A673 (cell line): ENCODE measurements around the gene HELZ2. TPM values are rescaled to one million over a fixed set of nuclear protein-coding genes. Genes with fewer than 3 reads are reported as not detected.

Source experiments
- BruUV-seq: library from RNA; stranded (reverse); fragments of 400-500 nt; replicated peaks from 2 replicates; lab custom pipeline; 2021; lab: Mats Ljungman, UMichigan
- CTCF ChIA-PET: fragments of 300-600 bp; sonication (Branson Sonifier 250); formaldehyde crosslinking; loops from one replicate; lab custom pipeline; 2022; ENCODE audit warnings: antibody characterized with exemption; lab: Charles Lee
- POLR2A ChIA-PET: fragments of 300-600 bp; sonication (Branson Sonifier 250); formaldehyde crosslinking; loops from one replicate; lab custom pipeline; 2022; ENCODE audit warnings: antibody characterized with exemption; ENCODE audit not compliant: low non-redundant PET; lab: Charles Lee
- DNase-seq: peaks from one replicate; pipeline ENCODE4 v3.0.0-alpha.2; 2015; ENCODE audit warnings: low spot score
- H3K27ac ChIP-seq: fragments of 200-600 bp; sonication (generic); 2 replicates; pipeline ENCODE4 v1.5.1; 2016; ENCODE audit warnings: mixed run types, low read depth, mild to moderate bottlenecking, mixed read lengths, antibody characterized with exemption, low read length; ENCODE audit not compliant: poor library complexity, severe bottlenecking
- H3K27me3 ChIP-seq: fragments of 200-600 bp; sonication (generic); replicated peaks from 2 replicates; pipeline ENCODE4 v1.6.1; 2017; ENCODE audit warnings: mixed run types, low read depth, mild to moderate bottlenecking, mixed read lengths, antibody characterized with exemption, low read length; ENCODE audit not compliant: insufficient read depth, poor library complexity
- H3K36me3 ChIP-seq: fragments of 200-600 bp; sonication (generic); 2 replicates; pipeline ENCODE4 v1.6.1; 2016; ENCODE audit warnings: mixed run types, mild to moderate bottlenecking, mixed read lengths, antibody characterized with exemption, low read length; ENCODE audit not compliant: insufficient read depth, poor library complexity, severe bottlenecking
- H3K4me1 ChIP-seq: fragments of 200-600 bp; sonication (generic); 2 replicates; pipeline ENCODE4 v1.6.1; 2017; ENCODE audit warnings: mixed run types, mild to moderate bottlenecking, mixed read lengths, antibody characterized with exemption, low read length; ENCODE audit not compliant: insufficient read depth, poor library complexity, severe bottlenecking
- H3K4me3 ChIP-seq: fragments of 200-600 bp; sonication (generic); 2 replicates; pipeline ENCODE4 v1.5.1; 2016; ENCODE audit warnings: low read depth, mixed run types, mild to moderate bottlenecking, mixed read lengths, low read length; ENCODE audit not compliant: poor library complexity, severe bottlenecking
- H3K9me3 ChIP-seq: fragments of 200-600 bp; sonication (generic); 2 replicates; pipeline ENCODE4 v1.6.1; 2016; ENCODE audit warnings: mixed run types, low read depth, mild to moderate bottlenecking, mixed read lengths, antibody characterized with exemption, low read length; ENCODE audit not compliant: poor library complexity, severe bottlenecking
- EZH2 ChIP-seq: fragments of 200-600 bp; sonication (generic); IDR thresholded peaks from 2 replicates; pipeline ENCODE4 v1.6.1; 2017; ENCODE audit warnings: borderline replicate concordance, low read depth, mild to moderate bottlenecking, mixed read lengths, antibody characterized with exemption, low read length; ENCODE audit not compliant: poor library complexity, severe bottlenecking
- intact Hi-C: fragments of 100-400 bp; cut with micrococcal nuclease; formaldehyde crosslinking; loops from one replicate; pipeline ENCODE4 v1.10.0; 2022; ENCODE audit not compliant: unreplicated experiment
- total RNA-seq: library from RNA; stranded (reverse); gene quantifications from 2 replicates; pipeline ENCODE4 v1.2.3, GENCODE V29; 2021
- TF ChIP-seq, protein P1 (sequence below): fragments of 300-800, 200-600 bp; sonication (generic); conservative IDR thresholded peaks from 2 replicates; pipeline ENCODE4 v1.5.1; 2017; ENCODE audit warnings: low read depth, mild to moderate bottlenecking, antibody characterized with exemption, low read length, moderate library complexity, mixed read lengths

Gene HELZ2
- total RNA-seq, 1 experiment from 2014 or later, result 21.0 TPM

DNA sequence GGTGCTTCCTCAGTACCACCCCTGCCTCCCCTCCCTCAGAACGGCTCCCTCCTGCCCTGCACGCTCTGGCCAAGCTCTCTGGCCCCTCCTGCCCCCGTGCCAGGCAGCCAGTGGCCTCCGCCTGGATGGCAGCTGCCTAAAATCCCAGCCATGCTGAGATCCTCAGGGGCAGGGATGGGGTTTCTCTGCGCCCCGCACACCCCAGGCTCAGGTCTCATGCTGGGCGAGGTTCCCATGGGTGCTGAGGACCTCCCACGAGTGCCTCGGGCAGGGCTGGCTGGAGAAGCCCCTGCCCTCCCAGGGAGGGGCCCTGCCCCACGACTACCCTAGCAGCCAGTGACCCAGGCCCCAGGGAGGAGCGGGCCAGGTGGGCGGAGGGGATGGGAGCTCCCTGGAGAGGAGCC lies 39.6 kb downstream of the HELZ2 start:
- Histone ChIP-seq H3K9me3 (no peaks in the 10 kb centered on the region), H3K27ac (no peak overlapping the region), H3K4me1 (peaks cover 5% of the 10 kb centered on the region), H3K4me3 (no peak overlapping the region), H3K27me3 (no peaks in the 10 kb centered on the region), H3K36me3 (no peaks in the 10 kb centered on the region)
- BruUV-seq, result no TSS peak
- intact Hi-C loops, result no loop called here
- ChIA-PET CTCF (no interaction called here), POLR2A (no interaction called here)
- TF ChIP-seq EZH2, result no peak
- TF ChIP-seq, protein P1, sequence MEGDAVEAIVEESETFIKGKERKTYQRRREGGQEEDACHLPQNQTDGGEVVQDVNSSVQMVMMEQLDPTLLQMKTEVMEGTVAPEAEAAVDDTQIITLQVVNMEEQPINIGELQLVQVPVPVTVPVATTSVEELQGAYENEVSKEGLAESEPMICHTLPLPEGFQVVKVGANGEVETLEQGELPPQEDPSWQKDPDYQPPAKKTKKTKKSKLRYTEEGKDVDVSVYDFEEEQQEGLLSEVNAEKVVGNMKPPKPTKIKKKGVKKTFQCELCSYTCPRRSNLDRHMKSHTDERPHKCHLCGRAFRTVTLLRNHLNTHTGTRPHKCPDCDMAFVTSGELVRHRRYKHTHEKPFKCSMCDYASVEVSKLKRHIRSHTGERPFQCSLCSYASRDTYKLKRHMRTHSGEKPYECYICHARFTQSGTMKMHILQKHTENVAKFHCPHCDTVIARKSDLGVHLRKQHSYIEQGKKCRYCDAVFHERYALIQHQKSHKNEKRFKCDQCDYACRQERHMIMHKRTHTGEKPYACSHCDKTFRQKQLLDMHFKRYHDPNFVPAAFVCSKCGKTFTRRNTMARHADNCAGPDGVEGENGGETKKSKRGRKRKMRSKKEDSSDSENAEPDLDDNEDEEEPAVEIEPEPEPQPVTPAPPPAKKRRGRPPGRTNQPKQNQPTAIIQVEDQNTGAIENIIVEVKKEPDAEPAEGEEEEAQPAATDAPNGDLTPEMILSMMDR, result no peak
- DNase-seq, result no peak

DNA sequence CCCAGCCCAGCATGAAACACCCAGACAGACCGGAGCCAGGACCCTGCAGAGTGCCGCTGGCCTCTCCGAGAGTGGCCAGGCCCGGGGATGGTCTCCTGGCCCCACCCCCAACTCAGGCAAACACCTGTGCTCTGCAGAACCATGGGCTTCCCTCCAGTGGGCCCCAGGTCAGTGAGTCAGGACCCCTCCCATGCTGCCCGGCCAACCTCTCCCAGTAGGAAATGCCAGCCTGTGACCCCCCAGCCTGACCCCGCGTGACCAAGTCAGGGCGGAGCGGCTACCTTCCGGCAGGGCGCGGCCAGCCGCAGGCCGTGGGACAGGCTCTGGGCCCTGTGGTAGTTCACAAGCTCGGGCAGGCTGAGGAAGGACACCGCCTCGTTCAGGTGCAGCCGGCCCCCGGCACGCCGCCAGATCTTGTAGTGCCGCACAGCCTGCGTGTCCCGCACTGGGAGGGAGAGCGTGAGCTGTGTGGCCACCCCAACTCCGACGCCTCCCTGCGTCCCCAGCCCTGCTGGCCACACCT lies 40.1 kb downstream of the HELZ2 start:
- no peak for DNase-seq
- no peak overlapping the region for H3K27ac ChIP-seq
- no peaks in the 10 kb centered on the region for H3K36me3 ChIP-seq
- no TSS peak for BruUV-seq
- H3K9me3 ChIP-seq, result no peaks in the 10 kb centered on the region
- H3K27me3 ChIP-seq, result no peaks in the 10 kb centered on the region
- ChIA-PET CTCF (no interaction called here), POLR2A (no interaction called here)
- H3K4me1 ChIP-seq, result peaks cover 5% of the 10 kb centered on the region
- intact Hi-C loops, result no loop called here
- TF ChIP-seq EZH2, result no peak
- TF ChIP-seq, protein P1, result no peak
- H3K4me3 ChIP-seq, result no peak overlapping the region

- CTCF ChIA-PET, result no interaction called here
- Histone ChIP-seq H3K9me3 (no peaks in the 10 kb centered on the region), H3K27me3 (no peaks in the 10 kb centered on the region), H3K4me3 (no peak overlapping the region), H3K36me3 (no peaks in the 10 kb centered on the region), H3K4me1 (peaks cover 5% of the 10 kb centered on the region), H3K27ac (no peak overlapping the region)
- no TSS peak for BruUV-seq
- POLR2A ChIA-PET, result no interaction called here
- TF ChIP-seq, protein P1, result no peak
- TF ChIP-seq EZH2, result no peak
- intact Hi-C loops, result no loop called here
- no peak for DNase-seq
These were observed 40.7 kb downstream of the HELZ2 start for GRCh38 chr20:63533388-63533787.
